Measurements from ENCODE around the gene CLASP2.

- TF ChIP-seq, protein P1, sequence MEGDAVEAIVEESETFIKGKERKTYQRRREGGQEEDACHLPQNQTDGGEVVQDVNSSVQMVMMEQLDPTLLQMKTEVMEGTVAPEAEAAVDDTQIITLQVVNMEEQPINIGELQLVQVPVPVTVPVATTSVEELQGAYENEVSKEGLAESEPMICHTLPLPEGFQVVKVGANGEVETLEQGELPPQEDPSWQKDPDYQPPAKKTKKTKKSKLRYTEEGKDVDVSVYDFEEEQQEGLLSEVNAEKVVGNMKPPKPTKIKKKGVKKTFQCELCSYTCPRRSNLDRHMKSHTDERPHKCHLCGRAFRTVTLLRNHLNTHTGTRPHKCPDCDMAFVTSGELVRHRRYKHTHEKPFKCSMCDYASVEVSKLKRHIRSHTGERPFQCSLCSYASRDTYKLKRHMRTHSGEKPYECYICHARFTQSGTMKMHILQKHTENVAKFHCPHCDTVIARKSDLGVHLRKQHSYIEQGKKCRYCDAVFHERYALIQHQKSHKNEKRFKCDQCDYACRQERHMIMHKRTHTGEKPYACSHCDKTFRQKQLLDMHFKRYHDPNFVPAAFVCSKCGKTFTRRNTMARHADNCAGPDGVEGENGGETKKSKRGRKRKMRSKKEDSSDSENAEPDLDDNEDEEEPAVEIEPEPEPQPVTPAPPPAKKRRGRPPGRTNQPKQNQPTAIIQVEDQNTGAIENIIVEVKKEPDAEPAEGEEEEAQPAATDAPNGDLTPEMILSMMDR (conservative IDR thresholded peaks at IDR 0.05), result no peak
- TF ChIP-seq EZH2 (IDR thresholded peaks at IDR 0.05; ENCODE audit: low read depth), result no peak
These were observed 88.8 kb downstream of the CLASP2 start for GRCh38 chr3:33629219-33629618.
